Neuronal stem cell (in vitro differentiated cells): ENCODE measurements around the gene ERC1.

Experiments used
- DNase-seq: peaks from one replicate; pipeline ENCODE4 v3.0.0-alpha.2; 2013; ENCODE audit warnings: low spot score
- H2AFZ ChIP-seq: one replicate; pipeline ENCODE4 v1.6.1; 2013; ENCODE audit warnings: mild to moderate bottlenecking, low read length, inconsistent platforms
- H2AK5ac ChIP-seq: 2 replicates; pipeline ENCODE4 v1.6.1; 2013; ENCODE audit warnings: low read depth, mild to moderate bottlenecking, inconsistent platforms, low read length, moderate library complexity, mixed read lengths
- H2BK120ac ChIP-seq: 2 replicates; pipeline ENCODE4 v1.6.1; 2013; ENCODE audit warnings: low read depth, mild to moderate bottlenecking, inconsistent platforms, low read length, moderate library complexity, mixed read lengths
- H2BK12ac ChIP-seq: one replicate; pipeline ENCODE4 v1.6.1; 2013; ENCODE audit warnings: low read length, inconsistent platforms
- H2BK15ac ChIP-seq: 2 replicates; pipeline ENCODE4 v1.6.1; 2013; ENCODE audit warnings: mild to moderate bottlenecking, low read length, inconsistent platforms, mixed read lengths
- H2BK5ac ChIP-seq: one replicate; pipeline ENCODE4 v1.6.1; 2013; ENCODE audit warnings: inconsistent platforms, mild to moderate bottlenecking, low read length, moderate library complexity
- H3K14ac ChIP-seq: one replicate; pipeline ENCODE4 v1.6.1; 2013; ENCODE audit warnings: low read length, inconsistent platforms
- H3K18ac ChIP-seq: 2 replicates; pipeline ENCODE4 v1.6.1; 2013; ENCODE audit warnings: low read length, inconsistent platforms
- H3K23ac ChIP-seq: 2 replicates; pipeline ENCODE4 v1.6.1; 2013; ENCODE audit warnings: low read depth, mild to moderate bottlenecking, mixed read lengths, low read length, inconsistent platforms; ENCODE audit not compliant: poor library complexity
- H3K27ac ChIP-seq: replicated peaks from 3 replicates; pipeline ENCODE4 v1.5.1; 2013; ENCODE audit warnings: low read length, inconsistent platforms
- H3K27me3 ChIP-seq, 3 experiments: 2 replicates each; pipeline ENCODE4 v1.6.1; 2013; ENCODE audit warnings: low read length in 3 of 3, mild to moderate bottlenecking in 2 of 3, inconsistent platforms in 1 of 3, low read depth in 1 of 3, mixed read lengths in 1 of 3, moderate library complexity in 1 of 3; ENCODE audit not compliant: control insufficient read depth in 3 of 3, insufficient read depth in 3 of 3
- H3K36me3 ChIP-seq, 2 donors: replicated peaks in 1 of 2; 2 replicates each; pipeline ENCODE4 v1.6.1; 2013; ENCODE audit warnings: low read length in 2 of 2; ENCODE audit not compliant: control insufficient read depth in 2 of 2, insufficient read depth in 2 of 2
- H3K4ac ChIP-seq: 2 replicates; pipeline ENCODE4 v1.6.1; 2013; ENCODE audit warnings: inconsistent platforms, mild to moderate bottlenecking, low read length, moderate library complexity
- H3K4me1 ChIP-seq, 2 donors: 1 replicate in 1 of 2; 2 replicates in 1 of 2; pipeline ENCODE4 v1.6.1; 2013; ENCODE audit warnings: low read length in 2 of 2, low read depth in 1 of 2; ENCODE audit not compliant: control insufficient read depth in 2 of 2, insufficient read depth in 1 of 2
- H3K4me2 ChIP-seq: one replicate; pipeline ENCODE4 v1.6.1; 2013; ENCODE audit warnings: mild to moderate bottlenecking, low read length, inconsistent platforms; ENCODE audit not compliant: insufficient read depth, poor library complexity, severe bottlenecking
- H3K4me3 ChIP-seq, 2 donors: 2 replicates each; pipeline ENCODE4 v1.5.1; 2013; ENCODE audit warnings: low read length in 2 of 2, mild to moderate bottlenecking in 2 of 2, inconsistent platforms in 1 of 2, moderate library complexity in 1 of 2
- H3K79me1 ChIP-seq: one replicate; pipeline ENCODE4 v1.6.1; 2013; ENCODE audit warnings: low read depth, mild to moderate bottlenecking, inconsistent platforms, low read length, moderate library complexity
- H3K9ac ChIP-seq: one replicate; pipeline ENCODE4 v1.6.1; 2013; ENCODE audit warnings: mild to moderate bottlenecking, low read depth, low read length, inconsistent platforms; ENCODE audit not compliant: poor library complexity
- H3K9me3 ChIP-seq, 2 donors: replicated peaks in 1 of 2; 2 replicates each; pipeline versions ENCODE3 to v1.6.1; 2013; ENCODE audit warnings: low read length in 2 of 2, mild to moderate bottlenecking in 2 of 2, inconsistent platforms in 1 of 2, low read depth in 1 of 2, mixed read lengths in 1 of 2, moderate library complexity in 1 of 2; ENCODE audit not compliant: control insufficient read depth in 2 of 2, insufficient read depth in 1 of 2
- H4K8ac ChIP-seq: one replicate; pipeline ENCODE4 v1.6.1; 2013; ENCODE audit warnings: low read depth, mild to moderate bottlenecking, inconsistent platforms, low read length, moderate library complexity
- H4K91ac ChIP-seq: one replicate; pipeline ENCODE4 v1.6.1; 2013; ENCODE audit warnings: low read length, low read depth, mild to moderate bottlenecking, inconsistent platforms; ENCODE audit not compliant: poor library complexity
- WGBS, 2 donors: extraction: QIAGEN DNeasy Blood & Tissue Kit; methylation state at CpG; one replicate each; pipeline ENCODE4 v1.1.7; 2013; ENCODE audit warnings: missing lambda C conversion rate in 2 of 2, mixed read lengths in 1 of 2; ENCODE audit not compliant: insufficient read length in 2 of 2, insufficient replicate concordance in 1 of 2; ENCODE audit errors: extremely low coverage in 2 of 2; 5-methylcytosine and 5-hydroxymethylcytosine counted together

Gene ERC1

DNA sequence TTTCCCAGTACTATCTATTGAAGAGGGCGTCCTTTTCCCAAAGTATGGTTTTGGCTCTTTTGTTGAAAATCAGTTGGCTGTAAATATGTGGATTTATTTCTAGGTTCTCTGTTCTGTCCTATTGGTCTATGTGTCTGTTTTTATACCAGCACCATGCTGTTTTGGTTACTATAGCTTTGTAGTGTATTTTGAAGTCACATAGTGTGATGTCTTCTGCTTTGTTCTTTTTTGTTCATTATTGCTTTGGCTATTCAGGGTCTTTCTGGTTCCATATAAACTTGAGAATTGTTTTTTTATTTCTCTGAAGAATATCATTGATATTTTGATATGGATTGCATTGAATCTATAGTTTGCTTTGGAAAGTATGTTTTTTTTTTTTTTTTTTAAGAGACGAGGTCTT is 67.4 kb downstream of the ERC1 start:
- no peaks in the 10 kb centered on the region for H3K36me3 ChIP-seq
- peaks cover 5 to 21% of the 10 kb centered on the region in 2 donors for H3K4me1 ChIP-seq

DNA sequence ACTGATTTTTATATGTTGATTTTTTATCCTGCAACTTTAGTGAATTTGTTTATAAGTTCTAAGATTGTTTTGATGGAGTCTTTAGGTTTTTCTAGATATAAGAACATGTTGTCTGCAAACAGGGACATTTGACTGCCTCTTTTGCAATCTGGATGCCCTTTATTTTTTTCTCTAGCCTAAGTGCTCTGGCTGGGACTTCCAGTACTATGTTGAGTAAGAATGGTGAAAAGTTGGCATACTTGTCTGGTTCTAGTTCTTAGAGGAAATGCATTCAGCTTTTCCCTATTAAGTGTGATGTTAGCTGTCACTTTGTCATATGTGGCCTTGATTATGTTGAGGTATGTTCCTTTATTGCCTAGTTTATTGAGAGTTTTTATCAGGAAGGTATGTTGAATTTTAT is 68.1 kb downstream of the ERC1 start:
- Histone ChIP-seq H2AFZ (no peak overlapping the region), H3K18ac (no peak overlapping the region), H3K4me1 (peaks cover 5 to 14% of the 10 kb centered on the region in 2 donors), H3K79me1 (no peaks in the 10 kb centered on the region), H3K27me3 (no peaks in the 10 kb centered on the region), H3K4me3 (no peak overlapping the region), H2BK120ac (no peak overlapping the region), H3K4ac (no peak overlapping the region), H4K91ac (no peak overlapping the region), H2AK5ac (no peak overlapping the region), H3K9me3 (peaks cover 0 to 25% of the 10 kb centered on the region in 2 donors), H2BK15ac (no peak overlapping the region), H2BK12ac (no peak overlapping the region), H3K23ac (no peak overlapping the region), H3K14ac (no peak overlapping the region), H3K27ac (no peak overlapping the region), H2BK5ac (no peak overlapping the region), H3K9ac (no peak overlapping the region), H3K36me3 (no peaks in the 10 kb centered on the region), H4K8ac (no peak overlapping the region), H3K4me2 (no peak overlapping the region)
- no peak for DNase-seq

More for the DNA sequence above, 67.4 kb downstream of the ERC1 start:
- H2BK5ac ChIP-seq = no peak overlapping the region
- peaks cover 0 to 17% of the 10 kb centered on the region in 2 donors for H3K9me3 ChIP-seq
- H2BK12ac ChIP-seq = no peak overlapping the region
- H3K23ac ChIP-seq = no peak overlapping the region
- no CpG with 5 or more reads among the region's 2 CpGs for WGBS, 2 donors
- H2AK5ac ChIP-seq = no peak overlapping the region
- no peak overlapping the region for H3K4me3 ChIP-seq
- H3K4me2 ChIP-seq = no peak overlapping the region
- no peak overlapping the region for H2AFZ ChIP-seq
- no peak overlapping the region for H3K27ac ChIP-seq
- H3K18ac ChIP-seq = no peak overlapping the region
- no peak overlapping the region for H2BK120ac ChIP-seq
- DNase-seq = no peak
- H3K14ac ChIP-seq = no peak overlapping the region
- no peak overlapping the region for H2BK15ac ChIP-seq
- H3K9ac ChIP-seq = no peak overlapping the region
- no peak overlapping the region for H4K8ac ChIP-seq
- no peaks in the 10 kb centered on the region for H3K79me1 ChIP-seq
- H4K91ac ChIP-seq = no peak overlapping the region
- no peaks in the 10 kb centered on the region for H3K27me3 ChIP-seq
- H3K4ac ChIP-seq = no peak overlapping the region

DNA sequence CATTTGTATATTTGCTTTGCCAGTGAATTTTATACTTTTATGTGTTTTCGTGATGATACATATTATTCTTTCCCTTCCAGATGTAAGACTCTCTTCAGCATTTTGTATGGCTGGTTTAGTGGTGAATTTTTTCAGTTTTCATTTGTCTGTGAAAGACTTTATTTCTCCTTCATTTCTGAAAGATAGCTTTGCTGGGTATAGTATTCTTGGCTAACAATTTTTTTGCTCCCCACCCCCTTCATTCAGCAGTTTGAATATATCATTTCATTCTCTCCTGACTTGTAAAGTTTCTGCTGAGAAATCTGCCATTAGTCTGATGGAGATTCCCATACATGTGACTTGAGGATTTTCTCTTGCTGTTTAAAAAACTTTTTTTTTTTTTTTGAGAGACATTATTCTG is 72.8 kb downstream of the ERC1 start:
- H3K9me3 ChIP-seq = peaks cover 0 to 24% of the 10 kb centered on the region in 2 donors
- H3K23ac ChIP-seq = no peak overlapping the region
- H2BK12ac ChIP-seq = no peak overlapping the region
- H2AK5ac ChIP-seq = no peak overlapping the region
- no peak overlapping the region for H3K4me3 ChIP-seq
- no peak overlapping the region for H2BK5ac ChIP-seq
- H3K4me1 ChIP-seq = no peaks in the 10 kb centered on the region
- no peak overlapping the region for H2AFZ ChIP-seq
- H3K14ac ChIP-seq = no peak overlapping the region
- H2BK15ac ChIP-seq = no peak overlapping the region
- H3K36me3 ChIP-seq = no peaks in the 10 kb centered on the region
- H3K27ac ChIP-seq = no peak overlapping the region
- no peaks in the 10 kb centered on the region for H3K79me1 ChIP-seq
- no peaks in the 10 kb centered on the region for H3K27me3 ChIP-seq
- H3K4ac ChIP-seq = no peak overlapping the region
- H3K4me2 ChIP-seq = no peak overlapping the region
- DNase-seq = no peak
- WGBS, 2 donors = no CpG with 5 or more reads among the region's 1 CpG
- H3K18ac ChIP-seq = no peak overlapping the region
- H4K8ac ChIP-seq = no peak overlapping the region
- no peak overlapping the region for H2BK120ac ChIP-seq
- H4K91ac ChIP-seq = no peak overlapping the region
- H3K9ac ChIP-seq = no peak overlapping the region

DNA sequence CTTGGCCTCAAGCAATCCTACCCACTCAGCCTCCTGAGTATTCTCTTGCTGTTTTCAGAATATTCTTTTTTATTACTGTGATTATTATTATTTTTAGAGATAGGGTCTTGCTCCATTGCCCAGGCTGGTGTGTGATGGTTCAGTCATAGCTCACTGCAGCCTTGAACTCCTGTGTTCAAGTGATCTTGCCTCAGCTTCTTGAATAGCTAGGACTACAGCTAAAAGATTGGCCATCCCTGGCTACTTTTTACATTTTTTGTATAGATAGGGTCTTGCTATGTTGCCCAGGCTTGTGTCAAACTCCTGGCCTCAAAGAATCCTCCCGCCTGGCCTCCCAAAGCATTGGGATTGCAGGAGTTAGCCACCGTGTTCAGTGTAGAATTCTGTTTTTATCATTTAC is 73.3 kb downstream of the ERC1 start:
- no peak for DNase-seq

More for the DNA sequence above, 73.3 kb downstream of the ERC1 start:
- no peak overlapping the region for H3K4ac ChIP-seq
- H3K27me3 ChIP-seq = no peaks in the 10 kb centered on the region
- no peaks in the 10 kb centered on the region for H3K4me1 ChIP-seq
- H2BK5ac ChIP-seq = no peak overlapping the region
- no peak overlapping the region for H3K9ac ChIP-seq
- no peak overlapping the region for H4K91ac ChIP-seq
- no peak overlapping the region for H3K4me2 ChIP-seq
- H3K18ac ChIP-seq = no peak overlapping the region
- H3K36me3 ChIP-seq = no peaks in the 10 kb centered on the region
- H3K14ac ChIP-seq = no peak overlapping the region
- H2AFZ ChIP-seq = no peak overlapping the region
- H4K8ac ChIP-seq = no peak overlapping the region
- no peak overlapping the region for H2BK120ac ChIP-seq
- H3K27ac ChIP-seq = no peak overlapping the region
- no CpG with 5 or more reads among the region's 2 CpGs for WGBS, 2 donors
- no peak overlapping the region for H3K4me3 ChIP-seq
- peaks cover 0 to 24% of the 10 kb centered on the region in 2 donors for H3K9me3 ChIP-seq
- no peaks in the 10 kb centered on the region for H3K79me1 ChIP-seq
- no peak overlapping the region for H2BK15ac ChIP-seq
- H2BK12ac ChIP-seq = no peak overlapping the region
- H2AK5ac ChIP-seq = no peak overlapping the region
- no peak overlapping the region for H3K23ac ChIP-seq
